H1 (cell line): ENCODE measurements around the gene SEC63. TPM values are rescaled to one million over a fixed set of nuclear protein-coding genes. Genes with fewer than 3 reads are reported as not detected.

Source experiments
- CTCF ChIA-PET: fragments of 300-600 bp; sonication (Branson Sonifier 250); formaldehyde crosslinking; loops from one replicate; lab custom pipeline; 2021; ENCODE audit not compliant: partially characterized antibody; lab: Charles Lee
- POLR2A ChIA-PET: fragments of 300-600 bp; sonication (Branson Sonifier 250); formaldehyde crosslinking; loops from one replicate; lab custom pipeline; 2021; ENCODE audit warnings: inconsistent platforms; ENCODE audit not compliant: partially characterized antibody; lab: Charles Lee
- DNase-seq, 2 experiments: peaks; one replicate each; pipeline versions ENCODE4 v3.0.0 to v3.0.0-alpha.2; 2010 to 2022; ENCODE audit warnings: low spot score in 2 of 2, low read depth in 1 of 2, mixed read lengths in 1 of 2
- FAIRE-seq: peaks from 2 replicates; lab custom pipeline; 2011; peaks lifted over from hg19 to GRCh38; lab: Jason Lieb, UNC
- H2AFZ ChIP-seq: 2 replicates; pipeline ENCODE4 v1.8.1; 2012; ENCODE audit warnings: low read length, inconsistent platforms
- H2AK5ac ChIP-seq: 2 replicates; pipeline ENCODE4 v1.6.1; 2013; ENCODE audit warnings: low read depth, low read length
- H2BK120ac ChIP-seq: replicated peaks from 2 replicates; pipeline ENCODE3; 2013; ENCODE audit warnings: low read depth, low read length, inconsistent platforms
- H2BK12ac ChIP-seq: 2 replicates; pipeline ENCODE4 v1.6.1; 2013; ENCODE audit warnings: low read depth, low read length
- H2BK15ac ChIP-seq: 2 replicates; pipeline ENCODE4 v1.6.1; 2013; ENCODE audit warnings: low read length
- H2BK20ac ChIP-seq: 2 replicates; pipeline ENCODE4 v1.6.1; 2013; ENCODE audit warnings: low read length
- H2BK5ac ChIP-seq: 2 replicates; pipeline ENCODE4 v1.6.1; 2013; ENCODE audit warnings: low read depth, low read length
- H3K14ac ChIP-seq: 2 replicates; pipeline ENCODE4 v1.6.1; 2013; ENCODE audit warnings: inconsistent platforms; ENCODE audit not compliant: insufficient read length
- H3K18ac ChIP-seq: 2 replicates; pipeline ENCODE4 v1.6.1; 2013; ENCODE audit warnings: low read length; ENCODE audit errors: extremely low read depth
- H3K23ac ChIP-seq: 2 replicates; pipeline ENCODE4 v1.6.1; 2013; ENCODE audit warnings: inconsistent platforms; ENCODE audit not compliant: insufficient read length
- H3K23me2 ChIP-seq: 2 replicates; pipeline ENCODE4 v1.6.1; 2013; ENCODE audit warnings: low read depth, low read length
- H3K27ac ChIP-seq: 2 replicates; pipeline ENCODE4 v1.6.1; 2011; ENCODE audit warnings: low read depth, low read length, inconsistent platforms
- H3K27me3 ChIP-seq, 4 experiments: replicated peaks in 1 of 4; 1 replicate in 1 of 4; 2 replicates in 3 of 4; pipeline versions ENCODE4 v1.6.1 to v1.8.1; 2011 to 2013; ENCODE audit warnings: low read length in 3 of 4, mild to moderate bottlenecking in 3 of 4, inconsistent platforms in 2 of 4, mixed read lengths in 2 of 4, moderate library complexity in 1 of 4; ENCODE audit not compliant: control insufficient read depth in 3 of 4, insufficient read depth in 3 of 4; ENCODE audit errors: extremely low read depth in 1 of 4
- H3K36me3 ChIP-seq, 4 experiments: 2 replicates each; pipeline versions ENCODE4 v1.6.1 to v1.8.1; 2011 to 2013; ENCODE audit warnings: mild to moderate bottlenecking in 4 of 4, low read length in 3 of 4, moderate library complexity in 2 of 4, control low read depth in 1 of 4, inconsistent platforms in 1 of 4; ENCODE audit not compliant: insufficient read depth in 4 of 4, control insufficient read depth in 2 of 4
- H3K4ac ChIP-seq: replicated peaks from 2 replicates; pipeline ENCODE3; 2013; ENCODE audit warnings: low read length, low read depth, mixed read lengths, inconsistent platforms; ENCODE audit not compliant: insufficient read length
- H3K4me1 ChIP-seq, 4 experiments: replicated peaks in 1 of 4; 1 replicate in 1 of 4; 2 replicates in 3 of 4; pipeline versions ENCODE4 v1.6.1 to v1.8.1; 2011 to 2013; ENCODE audit warnings: low read length in 3 of 4, inconsistent platforms in 2 of 4, mixed read lengths in 1 of 4; ENCODE audit not compliant: insufficient read depth in 4 of 4, control insufficient read depth in 3 of 4
- H3K4me2 ChIP-seq, 2 experiments: 2 replicates each; pipeline versions ENCODE4 v1.6.1 to v1.8.1; 2011 to 2013; ENCODE audit warnings: low read depth in 2 of 2, low read length in 2 of 2, control low read depth in 1 of 2, inconsistent platforms in 1 of 2, mild to moderate bottlenecking in 1 of 2; ENCODE audit not compliant: insufficient read depth in 1 of 2
- H3K4me3 ChIP-seq, 4 experiments: fragments of 200-600, 300-600 bp in 1 of 4; sonication (generic), shearing (Covaris generic), sonication (Bioruptor Twin) in 1 of 4; 2 replicates each; pipeline versions ENCODE4 v1.5.1 to v1.8.1; 2011 to 2016; ENCODE audit warnings: low read length in 4 of 4, low read depth in 3 of 4, control low read depth in 2 of 4, inconsistent platforms in 2 of 4, mild to moderate bottlenecking in 2 of 4, mixed read lengths in 1 of 4, moderate library complexity in 1 of 4; ENCODE audit not compliant: insufficient read depth in 2 of 4; ENCODE audit errors: extremely low read depth in 1 of 4
- H3K56ac ChIP-seq: replicated peaks from 2 replicates; pipeline ENCODE3; 2013; ENCODE audit warnings: low read depth, mild to moderate bottlenecking, mixed read lengths, low read length, inconsistent platforms; ENCODE audit not compliant: insufficient read length
- H3K79me1 ChIP-seq: 2 replicates; pipeline ENCODE4 v1.6.1; 2013; ENCODE audit warnings: low read depth, low read length, control low read depth
- H3K79me2 ChIP-seq, 2 experiments: 2 replicates each; pipeline versions ENCODE4 v1.6.1 to v1.8.1; 2012 to 2013; ENCODE audit warnings: low read length in 2 of 2, mild to moderate bottlenecking in 2 of 2, inconsistent platforms in 1 of 2; ENCODE audit not compliant: insufficient read depth in 2 of 2, control insufficient read depth in 1 of 2
- H3K9ac ChIP-seq, 4 experiments: replicated peaks in 1 of 4; 1 replicate in 1 of 4; 2 replicates in 3 of 4; pipeline versions ENCODE4 v1.6.1 to v1.8.1; 2011 to 2013; ENCODE audit warnings: low read depth in 3 of 4, low read length in 3 of 4, control low read depth in 2 of 4, mild to moderate bottlenecking in 2 of 4, moderate library complexity in 2 of 4, inconsistent platforms in 1 of 4; ENCODE audit errors: extremely low read depth in 1 of 4
- H3K9me3 ChIP-seq, 2 experiments: 2 replicates each; pipeline versions ENCODE4 v1.6.1 to v1.8.1; 2012 to 2013; ENCODE audit warnings: mild to moderate bottlenecking in 2 of 2, moderate library complexity in 2 of 2, control low read depth in 1 of 2, inconsistent platforms in 1 of 2, low read depth in 1 of 2, low read length in 1 of 2, mixed read lengths in 1 of 2; ENCODE audit not compliant: insufficient read depth in 2 of 2
- H4K20me1 ChIP-seq, 2 experiments: replicated peaks in 1 of 2; 2 replicates each; pipeline versions ENCODE3 to v1.8.1; 2011 to 2013; ENCODE audit warnings: inconsistent platforms in 2 of 2, low read length in 2 of 2, mild to moderate bottlenecking in 1 of 2; ENCODE audit not compliant: insufficient read depth in 2 of 2, control insufficient read depth in 1 of 2
- H4K5ac ChIP-seq: 2 replicates; pipeline ENCODE4 v1.6.1; 2013; ENCODE audit warnings: low read length, low read depth, mixed read lengths, inconsistent platforms; ENCODE audit not compliant: insufficient read length
- H4K8ac ChIP-seq: 2 replicates; pipeline ENCODE4 v1.8.0; 2013; ENCODE audit warnings: mild to moderate bottlenecking, moderate library complexity, low read length, inconsistent platforms; ENCODE audit not compliant: insufficient read depth; ENCODE audit errors: extremely low read depth
- H4K91ac ChIP-seq: replicated peaks from 2 replicates; pipeline ENCODE3; 2013; ENCODE audit warnings: low read length, mixed read lengths, inconsistent platforms; ENCODE audit not compliant: insufficient read length
- BACH1 ChIP-seq: IDR thresholded peaks from 2 replicates; pipeline ENCODE4 v1.6.1; 2012; ENCODE audit warnings: low read length, improper control_type of control experiment
- CEBPB ChIP-seq: IDR thresholded peaks from 2 replicates; pipeline ENCODE4 v1.6.1; 2012; ENCODE audit warnings: low read depth, low read length
- CTBP2 ChIP-seq: IDR thresholded peaks from 2 replicates; pipeline ENCODE4 v1.7.0; 2011; ENCODE audit warnings: borderline replicate concordance, mild to moderate bottlenecking, moderate library complexity, mixed read lengths, low read length; ENCODE audit not compliant: insufficient read depth, insufficient read length
- EZH2 ChIP-seq: fragments of 200-600 bp; sonication (generic); IDR thresholded peaks from 2 replicates; pipeline ENCODE4 v1.7.1; 2012; ENCODE audit warnings: low read depth, mild to moderate bottlenecking, moderate library complexity, low read length, inconsistent platforms; ENCODE audit not compliant: severe bottlenecking
- GABPA ChIP-seq: IDR thresholded peaks from 2 replicates; pipeline ENCODE4 v1.6.1; 2011; ENCODE audit warnings: mild to moderate bottlenecking, low read length, moderate library complexity, borderline replicate concordance; ENCODE audit not compliant: insufficient read depth
- NANOG ChIP-seq: IDR thresholded peaks from 2 replicates; pipeline ENCODE4 v1.6.1; 2011; ENCODE audit warnings: low read length, low read depth, mild to moderate bottlenecking, inconsistent platforms; ENCODE audit not compliant: insufficient read depth, poor library complexity, severe bottlenecking
- POLR2A ChIP-seq, 2 experiments: IDR thresholded peaks; 1 replicate in 1 of 2; 2 replicates in 1 of 2; pipeline ENCODE4 v1.6.1; 2011; ENCODE audit warnings: low read depth in 2 of 2, low read length in 2 of 2, mild to moderate bottlenecking in 2 of 2; ENCODE audit errors: control extremely low read depth in 1 of 2
- RFX5 ChIP-seq: IDR thresholded peaks from 2 replicates; pipeline ENCODE4 v1.6.1; 2011; ENCODE audit warnings: low read depth, low read length, improper control_type of control experiment, borderline replicate concordance
- SIX5 ChIP-seq: IDR thresholded peaks from 2 replicates; pipeline ENCODE4 v1.6.1; 2011; ENCODE audit warnings: mild to moderate bottlenecking, low read depth, low read length
- SP1 ChIP-seq: IDR thresholded peaks from 2 replicates; pipeline ENCODE4 v1.6.1; 2011; ENCODE audit warnings: low read depth, low read length
- TAF7 ChIP-seq: optimal IDR thresholded peaks from 2 replicates; pipeline ENCODE3; 2011; ENCODE audit warnings: low read depth, mild to moderate bottlenecking, inconsistent platforms, low read length, moderate library complexity, borderline replicate concordance
- YY1 ChIP-seq: IDR thresholded peaks from 2 replicates; pipeline ENCODE4 v1.6.1; 2011; ENCODE audit warnings: low read depth, mild to moderate bottlenecking, low read length
- WGBS, 2 experiments: shearing (Covaris generic) in 1 of 2; methylation state at CpG; one replicate each; pipeline versions ENCODE4 v1.1.6 to v1.1.7; 2013 to 2015; ENCODE audit warnings: low lambda C conversion rate in 2 of 2, mixed read lengths in 2 of 2, inconsistent platforms in 1 of 2, low coverage in 1 of 2, missing lambda C conversion rate in 1 of 2; ENCODE audit not compliant: insufficient replicate concordance in 2 of 2, insufficient coverage in 1 of 2, insufficient read length in 1 of 2; ENCODE audit errors: extremely low coverage in 1 of 2, missing lambda C conversion rate in 1 of 2; 5-methylcytosine and 5-hydroxymethylcytosine counted together
- polyA plus RNA-seq, 7 experiments: library from polyadenylated mRNA; depleted of rRNA in 3 of 7; stranded (reverse) in 5 of 7; unstranded in 2 of 7; fragments of >200 nt in 5 of 7; fragments of 200-250 nt in 2 of 7; gene quantifications; 1 replicate in 5 of 7; 2 replicates in 1 of 7; 4 replicates in 1 of 7; pipeline versions ENCODE4 v1.2.1 to v1.2.3, GENCODE V29; 2011 to 2013; ENCODE audit warnings: missing spikeins in 2 of 7, mixed read lengths in 2 of 7
- total RNA-seq: library from RNA; stranded (reverse); fragmentation: NEBNext Ultra II Directional; extraction: Animal tissue kit (Norgen Biotek cat#: 25700); gene quantifications from 2 replicates; pipeline ENCODE4 v1.2.1, GENCODE V29; 2021

The SEC63 gene
- total and polyA plus RNA-seq, 2 of the 8 experiments (the other 6 are each of a cell fraction or from before 2014, with no cell fraction given) = 17.3 to 121 TPM

- no peak overlapping the region for H2BK120ac ChIP-seq
- no peak overlapping the region for H2AFZ ChIP-seq
- H3K23me2 ChIP-seq = no peaks in the 10 kb centered on the region
- peaks cover 4 to 38% (median 25%) of the 10 kb centered on the region in 4 experiments; a peak in 6 of 8 replicates for H3K36me3 ChIP-seq
- H2BK20ac ChIP-seq = no peak overlapping the region
- no peak overlapping the region for H2AK5ac ChIP-seq
- H3K23ac ChIP-seq = no peak overlapping the region
- H2BK5ac ChIP-seq = no peak overlapping the region
- ChIA-PET POLR2A (no interaction called here), CTCF (interaction anchor here (1.6 kb wide), 1 partner anchor 12 kb away, joined by 6 read pairs; no protein-coding TSS in a partner anchor)
- no peak overlapping the region for H3K4me3 ChIP-seq
- peaks cover 0 to 2% of the 10 kb centered on the region in 2 experiments for H4K20me1 ChIP-seq
- no peak overlapping the region for H4K8ac ChIP-seq
- 83% methylated on average over 3 of the region's 3 CpGs; no CpG with 5 or more reads in 1 of the 2 experiments for WGBS, 2 experiments
- no peaks in the 10 kb centered on the region for H3K9me3 ChIP-seq
- no peak overlapping the region for H3K4ac ChIP-seq
- no peaks in the 10 kb centered on the region for H3K79me1 ChIP-seq
- H3K79me2 ChIP-seq = no peaks in the 10 kb centered on the region
- no peak overlapping the region for H3K18ac ChIP-seq
- no peaks in the 10 kb centered on the region for H3K27me3 ChIP-seq
- no peak overlapping the region for H2BK15ac ChIP-seq
- no peak for DNase-seq
- TF ChIP-seq RFX5 = no peak
- no peak for TF ChIP-seq GABPA
- no peak for TF ChIP-seq CEBPB
- TF ChIP-seq CTBP2 = no peak
- TF ChIP-seq TAF7 = no peak
- no peak for TF ChIP-seq YY1
- TF ChIP-seq BACH1 = no peak
- no peak for TF ChIP-seq EZH2
- no peak for TF ChIP-seq SIX5
- no peak for TF ChIP-seq POLR2A (IDR thresholded peaks at IDR 0.05; ENCODE audit: control extremely low read depth in 1 of 2, low read depth in 2 of 2, low read length in 2 of 2)
- TF ChIP-seq SP1 = no peak
- TF ChIP-seq NANOG = no peak
- H3K56ac ChIP-seq = no peak overlapping the region
- H3K4me2 ChIP-seq = no peak overlapping the region
- H4K91ac ChIP-seq = no peak overlapping the region
- no peak overlapping the region for H2BK12ac ChIP-seq
- no peak overlapping the region for H3K14ac ChIP-seq
- no peak overlapping the region for H3K27ac ChIP-seq
- no peaks in the 10 kb centered on the region for H3K4me1 ChIP-seq
- no peak for FAIRE-seq
- no peak overlapping the region for H3K9ac ChIP-seq
- H4K5ac ChIP-seq = no peak overlapping the region
Measured at GRCh38 chr6:107879941-107880340, 78.1 kb downstream of the SEC63 start.
